Measurements from ENCODE around the gene DPP3. TPM values are rescaled to one million over a fixed set of nuclear protein-coding genes. Genes with fewer than 3 reads are reported as not detected.

DPP3 gene
- total RNA-seq, 1 experiment from 2014 or later, result 93.3 TPM

- no peak overlapping the region for H3K27ac ChIP-seq (ENCODE audit: low read depth, low read length, poor library complexity, severe bottlenecking)
- no peaks in the 10 kb centered on the region for H3K4me1 ChIP-seq (ENCODE audit: insufficient read depth, low read length, poor library complexity, severe bottlenecking)
- TF ChIP-seq EZH2 (IDR thresholded peaks at IDR 0.05; ENCODE audit: borderline replicate concordance, low read depth, low read length, poor library complexity, severe bottlenecking) (no peak), CTCF (conservative IDR thresholded peaks at IDR 0.05; ENCODE audit: low read depth, low read length) (no peak)
- CTCF ChIA-PET, result no interaction called here
- peaks cover 21% of the 10 kb centered on the region for H3K27me3 ChIP-seq (replicated peaks; ENCODE audit: insufficient read depth, low read depth, low read length, poor library complexity)
- DNase-seq (ENCODE audit: low spot score), result no peak
- no peak overlapping the region for H3K4me3 ChIP-seq (ENCODE audit: low read depth, low read length, poor library complexity, severe bottlenecking)
- no TSS peak for BruUV-seq (replicated peaks)
- no peaks in the 10 kb centered on the region for H3K36me3 ChIP-seq (ENCODE audit: insufficient read depth, low read length, poor library complexity, severe bottlenecking)
- intact Hi-C loops (cut with micrococcal nuclease; ENCODE audit: unreplicated experiment), result no loop called here
- POLR2A ChIA-PET (ENCODE audit: low non-redundant PET), result no interaction called here
- H3K9me3 ChIP-seq (ENCODE audit: low read depth, low read length, poor library complexity, severe bottlenecking), result no peaks in the 10 kb centered on the region
Observed at GRCh38 chr11:66556086-66556485, 75.9 kb downstream of the DPP3 start.

GRCh38 chr11:66557733-66558326, 77.6 kb downstream of the DPP3 start:
- H3K36me3 ChIP-seq (ENCODE audit: insufficient read depth, low read length, poor library complexity, severe bottlenecking), result no peaks in the 10 kb centered on the region
- POLR2A ChIA-PET (ENCODE audit: low non-redundant PET), result no interaction called here

More at GRCh38 chr11:66557733-66558326, 77.6 kb downstream of the DPP3 start:
- no peak for DNase-seq (ENCODE audit: low spot score)
- Histone ChIP-seq H3K27ac (ENCODE audit: low read depth, low read length, poor library complexity, severe bottlenecking) (no peak overlapping the region), H3K27me3 (replicated peaks; ENCODE audit: insufficient read depth, low read depth, low read length, poor library complexity) (peaks cover 21% of the 10 kb centered on the region), H3K4me3 (ENCODE audit: low read depth, low read length, poor library complexity, severe bottlenecking) (no peak overlapping the region), H3K9me3 (ENCODE audit: low read depth, low read length, poor library complexity, severe bottlenecking) (no peaks in the 10 kb centered on the region), H3K4me1 (ENCODE audit: insufficient read depth, low read length, poor library complexity, severe bottlenecking) (no peaks in the 10 kb centered on the region)
- intact Hi-C loops (cut with micrococcal nuclease; ENCODE audit: unreplicated experiment), result no loop called here
- no peak for TF ChIP-seq EZH2 (IDR thresholded peaks at IDR 0.05; ENCODE audit: borderline replicate concordance, low read depth, low read length, poor library complexity, severe bottlenecking)
- no peak for TF ChIP-seq CTCF (conservative IDR thresholded peaks at IDR 0.05; ENCODE audit: low read depth, low read length)
- no TSS peak for BruUV-seq (replicated peaks)
- CTCF ChIA-PET, result no interaction called here

Other genes with a start within 250 kb of the DPP3 start
- 94.3 and 97.4 TPM in 2 replicates for gene KLC2, start 222.7 kb upstream of the DPP3 start, total RNA-seq (2021)
- 171 and 186 TPM in 2 replicates for gene RAB1B, start 211.8 kb upstream of the DPP3 start, total RNA-seq (2021)
- 11.6 and 13.7 TPM in 2 replicates for gene CNIH2, start 202.3 kb upstream of the DPP3 start, total RNA-seq (2021)
- 125 and 128 TPM in 2 replicates for gene YIF1A, start 191.3 kb upstream of the DPP3 start, total RNA-seq (2021)
- gene TMEM151A, start 188.5 kb upstream of the DPP3 start, total RNA-seq (2021), result 1.5 and 1.7 TPM in 2 replicates
- 97.8 and 111 TPM in 2 replicates for gene CD248, start 163.4 kb upstream of the DPP3 start, total RNA-seq (2021)
- 4.9 and 6.4 TPM in 2 replicates for gene RIN1, start 144.0 kb upstream of the DPP3 start, total RNA-seq (2021)
- gene BRMS1, start 135.3 kb upstream of the DPP3 start, total RNA-seq (2021), result 76.8 and 93.5 TPM in 2 replicates
- 47.1 and 53.6 TPM in 2 replicates for gene B4GAT1, start 132.8 kb upstream of the DPP3 start, total RNA-seq (2021)
- 60.4 and 62.4 TPM in 2 replicates for gene SLC29A2, start 108.7 kb upstream of the DPP3 start, total RNA-seq (2021)
- gene NPAS4, start 59.4 kb upstream of the DPP3 start, total RNA-seq (2021), result not detected in 2 replicates
- gene MRPL11, start 41.6 kb upstream of the DPP3 start, total RNA-seq (2021), result 96.5 and 97.9 TPM in 2 replicates
- 15.4 and 18.5 TPM in 2 replicates for gene PELI3, start 13.5 kb upstream of the DPP3 start, total RNA-seq (2021)
- 40.5 and 48.4 TPM in 2 replicates for gene BBS1, start 30.2 kb downstream of the DPP3 start, total RNA-seq (2021)
- 9.7 and 12.2 TPM in 2 replicates for gene ZDHHC24, start 65.6 kb downstream of the DPP3 start, total RNA-seq (2021)
- not detected in 2 replicates for gene ACTN3, start 66.5 kb downstream of the DPP3 start, total RNA-seq (2021)
- 3.7 and 6.9 TPM in 2 replicates for gene CTSF, start 88.2 kb downstream of the DPP3 start, total RNA-seq (2021)
- 0.90 and 1.1 TPM in 2 replicates for gene CCDC87, start 112.6 kb downstream of the DPP3 start, total RNA-seq (2021)
- 43.8 and 56.8 TPM in 2 replicates for gene CCS, start 112.8 kb downstream of the DPP3 start, total RNA-seq (2021)
- gene RBM14, start 136.2 kb downstream of the DPP3 start, total RNA-seq (2021), result 152 and 162 TPM in 2 replicates
- gene RBM4, start 158.3 kb downstream of the DPP3 start, total RNA-seq (2021), result 238 and 245 TPM in 2 replicates
- 35.0 and 40.5 TPM in 2 replicates for gene RBM4B, start 197.5 kb downstream of the DPP3 start, total RNA-seq (2021)
- gene SPTBN2, start 248.8 kb downstream of the DPP3 start, total RNA-seq (2021), result 21.1 and 34.4 TPM in 2 replicates